Measurements from ENCODE around the gene RERE. TPM values are rescaled to one million over a fixed set of nuclear protein-coding genes. Genes with fewer than 3 reads are reported as not detected.
A peak's percentile ranks its signal among the peaks of the same experiment; 100 is the strongest.

Gene RERE
- total RNA-seq, 1 experiment from 2014 or later, result 161 TPM

DNA sequence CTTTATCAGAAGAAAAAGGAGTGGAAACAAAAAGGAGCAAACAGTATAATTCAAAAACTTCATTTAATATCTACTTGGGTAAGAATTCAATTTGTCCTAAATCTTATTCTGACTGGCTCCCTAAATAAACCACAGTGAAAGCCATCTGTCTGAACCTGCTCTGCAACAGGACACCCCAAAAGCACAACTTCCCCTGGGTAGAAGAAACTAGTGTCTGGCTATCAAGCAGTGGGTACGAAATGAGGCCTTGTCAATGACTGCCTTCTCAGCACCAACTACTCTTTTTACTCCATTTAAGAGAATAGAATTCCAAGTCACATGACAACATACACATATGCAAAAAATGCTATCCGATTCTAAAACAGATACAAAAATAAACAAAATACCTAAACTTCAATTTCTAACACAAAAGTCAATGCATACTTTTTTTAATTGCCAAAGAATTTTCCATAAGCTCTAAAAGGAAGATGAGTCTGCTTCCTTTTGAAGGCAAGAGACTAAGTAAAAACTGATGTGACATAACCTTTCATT is 292.7 kb downstream of the RERE start:
- CTCF ChIA-PET, result interaction anchor here (0.8 to 1.3 kb wide), 5 partner anchors 59 to 480 kb away, joined by 3 to 7 read pairs (median 4); no protein-coding TSS in a partner anchor

DNA sequence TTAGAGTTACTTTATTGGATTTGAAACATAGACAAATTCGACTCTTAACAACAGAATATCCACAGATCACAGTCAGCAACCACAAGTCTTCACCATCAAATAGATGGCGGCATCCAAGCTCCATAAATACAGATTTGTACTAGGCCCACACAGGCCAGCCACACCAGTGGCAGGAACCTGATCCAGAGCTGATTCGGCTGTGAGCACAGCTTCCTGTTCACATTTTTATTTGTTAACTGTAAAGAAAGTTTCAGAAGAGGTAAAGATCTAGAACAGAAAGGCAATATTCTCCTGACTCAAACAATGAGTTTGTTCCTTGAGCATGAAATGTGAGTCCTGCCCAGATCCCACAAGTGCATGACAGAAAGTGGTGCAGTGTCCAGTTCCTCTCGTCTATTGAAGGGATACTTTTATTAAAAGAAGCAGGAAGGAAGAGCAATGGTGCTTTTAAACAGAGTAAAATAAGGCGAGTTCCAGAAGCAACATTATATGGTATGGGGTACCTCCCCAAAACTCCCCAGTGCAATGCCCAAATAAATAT is 293.7 kb downstream of the RERE start:
- TF ChIP-seq KAT7 (CRISPR knock-in tag; IDR thresholded peaks at IDR 0.05; ENCODE audit: borderline replicate concordance) (no peak), FOXK1 (CRISPR knock-in tag; IDR thresholded peaks at IDR 0.05) (no peak), RORB (CRISPR knock-in tag; IDR thresholded peaks at IDR 0.05) (no peak), SMAD4 (CRISPR knock-in tag; IDR thresholded peaks at IDR 0.05) (no peak), ZNF317 (CRISPR knock-in tag; IDR thresholded peaks at IDR 0.05; ENCODE audit: borderline replicate concordance, low read depth) (no peak), RELA (CRISPR knock-in tag; IDR thresholded peaks at IDR 0.05; ENCODE audit: borderline replicate concordance) (no peak), ZBTB21 (CRISPR knock-in tag; IDR thresholded peaks at IDR 0.05; ENCODE audit: borderline replicate concordance) (no peak), MYBL2 (CRISPR knock-in tag; IDR thresholded peaks at IDR 0.05) (no peak)
- TF ChIP-seq, protein P1, sequence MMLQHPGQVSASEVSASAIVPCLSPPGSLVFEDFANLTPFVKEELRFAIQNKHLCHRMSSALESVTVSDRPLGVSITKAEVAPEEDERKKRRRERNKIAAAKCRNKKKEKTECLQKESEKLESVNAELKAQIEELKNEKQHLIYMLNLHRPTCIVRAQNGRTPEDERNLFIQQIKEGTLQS (CRISPR knock-in tag; conservative IDR thresholded peaks at IDR 0.05), result no peak
- TF ChIP-seq, protein P2, sequence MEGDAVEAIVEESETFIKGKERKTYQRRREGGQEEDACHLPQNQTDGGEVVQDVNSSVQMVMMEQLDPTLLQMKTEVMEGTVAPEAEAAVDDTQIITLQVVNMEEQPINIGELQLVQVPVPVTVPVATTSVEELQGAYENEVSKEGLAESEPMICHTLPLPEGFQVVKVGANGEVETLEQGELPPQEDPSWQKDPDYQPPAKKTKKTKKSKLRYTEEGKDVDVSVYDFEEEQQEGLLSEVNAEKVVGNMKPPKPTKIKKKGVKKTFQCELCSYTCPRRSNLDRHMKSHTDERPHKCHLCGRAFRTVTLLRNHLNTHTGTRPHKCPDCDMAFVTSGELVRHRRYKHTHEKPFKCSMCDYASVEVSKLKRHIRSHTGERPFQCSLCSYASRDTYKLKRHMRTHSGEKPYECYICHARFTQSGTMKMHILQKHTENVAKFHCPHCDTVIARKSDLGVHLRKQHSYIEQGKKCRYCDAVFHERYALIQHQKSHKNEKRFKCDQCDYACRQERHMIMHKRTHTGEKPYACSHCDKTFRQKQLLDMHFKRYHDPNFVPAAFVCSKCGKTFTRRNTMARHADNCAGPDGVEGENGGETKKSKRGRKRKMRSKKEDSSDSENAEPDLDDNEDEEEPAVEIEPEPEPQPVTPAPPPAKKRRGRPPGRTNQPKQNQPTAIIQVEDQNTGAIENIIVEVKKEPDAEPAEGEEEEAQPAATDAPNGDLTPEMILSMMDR (IDR thresholded peaks at IDR 0.05), result no peak
- Mint-ChIP-seq H3K4me1 (peaks cover 24% of the 10 kb centered on the region), H3K27me3 (ENCODE audit: low read depth) (no peaks in the 10 kb centered on the region), H3K36me3 (peaks cover 14% of the 10 kb centered on the region), H3K4me3 (no peak overlapping the region), H3K9me3 (peaks cover 5% of the 10 kb centered on the region), H3K27ac (peak overlapping the region; percentile 82)
- no peak for DNase-seq (ENCODE audit: low spot score)
- CTCF ChIA-PET, result no interaction called here
- no peak for ATAC-seq
- POLR2A ChIA-PET, result interaction anchor here (0.5 kb wide), 1 partner anchor 285 kb away, joined by 6 read pairs; no protein-coding TSS in a partner anchor

More for the DNA sequence above, 292.7 kb downstream of the RERE start:
- POLR2A ChIA-PET, result no interaction called here
- Mint-ChIP-seq H3K9me3 (peaks cover 5% of the 10 kb centered on the region), H3K27me3 (ENCODE audit: low read depth) (no peaks in the 10 kb centered on the region), H3K27ac (0 out of 2 replicates have a peak overlapping the region, but pooled peaks have one; percentile 37), H3K4me1 (peaks cover 21% of the 10 kb centered on the region), H3K36me3 (peaks cover 14% of the 10 kb centered on the region), H3K4me3 (no peak overlapping the region)
- ATAC-seq (no peak), DNase-seq (ENCODE audit: low spot score) (no peak)
- TF ChIP-seq PRRX2 (CRISPR knock-in tag; IDR thresholded peaks at IDR 0.05) (no peak), HMGA2 (CRISPR knock-in tag; IDR thresholded peaks at IDR 0.05) (no peak), KAT7 (CRISPR knock-in tag; IDR thresholded peaks at IDR 0.05; ENCODE audit: borderline replicate concordance) (no peak), ZNF671 (CRISPR knock-in tag; IDR thresholded peaks at IDR 0.05) (no peak), NR3C1 (CRISPR knock-in tag; conservative IDR thresholded peaks at IDR 0.05; ENCODE audit: low read depth) (no peak), ESRRA (CRISPR knock-in tag; IDR thresholded peaks at IDR 0.05; ENCODE audit: borderline replicate concordance) (no peak), ZNF416 (CRISPR knock-in tag; IDR thresholded peaks at IDR 0.05) (no peak), NFE2L1 (CRISPR knock-in tag; IDR thresholded peaks at IDR 0.05) (no peak), TEAD1 (CRISPR knock-in tag; IDR thresholded peaks at IDR 0.05) (no peak), GTF2I (CRISPR knock-in tag; conservative IDR thresholded peaks at IDR 0.05) (no peak), FOXJ3 (CRISPR knock-in tag; IDR thresholded peaks at IDR 0.05; ENCODE audit: borderline replicate concordance) (no peak)
- TF ChIP-seq, protein P3, sequence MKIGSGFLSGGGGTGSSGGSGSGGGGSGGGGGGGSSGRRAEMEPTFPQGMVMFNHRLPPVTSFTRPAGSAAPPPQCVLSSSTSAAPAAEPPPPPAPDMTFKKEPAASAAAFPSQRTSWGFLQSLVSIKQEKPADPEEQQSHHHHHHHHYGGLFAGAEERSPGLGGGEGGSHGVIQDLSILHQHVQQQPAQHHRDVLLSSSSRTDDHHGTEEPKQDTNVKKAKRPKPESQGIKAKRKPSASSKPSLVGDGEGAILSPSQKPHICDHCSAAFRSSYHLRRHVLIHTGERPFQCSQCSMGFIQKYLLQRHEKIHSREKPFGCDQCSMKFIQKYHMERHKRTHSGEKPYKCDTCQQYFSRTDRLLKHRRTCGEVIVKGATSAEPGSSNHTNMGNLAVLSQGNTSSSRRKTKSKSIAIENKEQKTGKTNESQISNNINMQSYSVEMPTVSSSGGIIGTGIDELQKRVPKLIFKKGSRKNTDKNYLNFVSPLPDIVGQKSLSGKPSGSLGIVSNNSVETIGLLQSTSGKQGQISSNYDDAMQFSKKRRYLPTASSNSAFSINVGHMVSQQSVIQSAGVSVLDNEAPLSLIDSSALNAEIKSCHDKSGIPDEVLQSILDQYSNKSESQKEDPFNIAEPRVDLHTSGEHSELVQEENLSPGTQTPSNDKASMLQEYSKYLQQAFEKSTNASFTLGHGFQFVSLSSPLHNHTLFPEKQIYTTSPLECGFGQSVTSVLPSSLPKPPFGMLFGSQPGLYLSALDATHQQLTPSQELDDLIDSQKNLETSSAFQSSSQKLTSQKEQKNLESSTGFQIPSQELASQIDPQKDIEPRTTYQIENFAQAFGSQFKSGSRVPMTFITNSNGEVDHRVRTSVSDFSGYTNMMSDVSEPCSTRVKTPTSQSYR (CRISPR knock-in tag; IDR thresholded peaks at IDR 0.05), result no peak
- TF ChIP-seq, protein P4, sequence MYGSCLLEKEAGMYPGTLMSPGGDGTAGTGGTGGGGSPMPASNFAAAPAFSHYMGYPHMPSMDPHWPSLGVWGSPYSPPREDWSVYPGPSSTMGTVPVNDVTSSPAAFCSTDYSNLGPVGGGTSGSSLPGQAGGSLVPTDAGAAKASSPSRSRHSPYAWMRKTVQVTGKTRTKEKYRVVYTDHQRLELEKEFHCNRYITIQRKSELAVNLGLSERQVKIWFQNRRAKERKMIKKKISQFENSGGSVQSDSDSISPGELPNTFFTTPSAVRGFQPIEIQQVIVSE (CRISPR knock-in tag; IDR thresholded peaks at IDR 0.05; ENCODE audit: borderline replicate concordance), result no peak
- TF ChIP-seq, protein P2 (IDR thresholded peaks at IDR 0.05), result no peak

All from WTC11 (cell line).